Measurements from ENCODE around the gene IRAK2. TPM values are rescaled to one million over a fixed set of nuclear protein-coding genes. Genes with fewer than 3 reads are reported as not detected.
A peak's percentile ranks its signal among the peaks of the same experiment; 100 is the strongest.

IRAK2 gene
- polyA plus RNA-seq, 10 donors: 0.51 to 0.83 (median 0.71) TPM

- no peak for DNase-seq
Measured at GRCh38 chr3:10188804-10189556, 24.3 kb downstream of the IRAK2 start.

DNA sequence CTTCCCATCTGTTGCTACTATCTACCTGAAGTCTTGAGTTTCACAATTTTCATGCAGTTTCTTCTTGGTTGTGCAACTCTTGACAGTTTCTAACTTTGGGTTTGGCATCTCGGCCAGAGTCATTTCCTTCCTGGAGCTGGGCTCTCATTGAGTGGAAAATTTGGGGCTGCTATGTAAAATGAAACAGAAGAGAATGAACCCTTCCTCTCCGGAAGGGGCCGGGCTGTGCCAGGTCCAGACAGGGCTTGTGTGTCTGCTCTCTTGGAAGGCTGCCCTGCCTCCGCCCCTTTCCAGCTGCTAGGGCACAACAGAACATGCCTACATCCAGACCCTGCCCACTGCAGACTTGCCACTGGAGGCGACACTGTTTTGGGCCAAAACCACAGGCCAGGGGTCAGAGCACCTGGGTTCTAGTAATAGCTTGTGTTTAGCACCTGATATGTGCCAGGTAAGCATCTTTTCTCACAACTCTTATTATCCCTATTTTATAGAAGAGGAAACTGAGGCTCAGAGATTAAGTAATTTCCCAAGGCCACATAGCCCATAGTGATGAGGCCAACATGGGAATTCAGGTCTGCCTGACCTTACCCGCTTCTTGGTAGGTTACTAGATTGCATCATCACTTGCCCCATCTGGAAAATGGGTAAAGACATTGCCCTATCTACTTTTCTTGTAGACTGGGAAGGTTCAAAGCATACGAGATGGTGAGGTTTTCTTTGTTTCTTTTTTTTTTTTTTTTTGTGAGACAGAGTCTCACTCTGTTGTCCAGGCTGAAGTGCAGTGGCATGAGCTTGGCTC is 25.0 kb downstream of the IRAK2 start:
- DNase-seq: peak in 2 of 3 donors; percentile 71 to 82

GRCh38 chr3:10192953-10193691 is 28.4 kb downstream of the IRAK2 start:
- DNase-seq: peak in 1 of 3 donors; percentile 75

DNA sequence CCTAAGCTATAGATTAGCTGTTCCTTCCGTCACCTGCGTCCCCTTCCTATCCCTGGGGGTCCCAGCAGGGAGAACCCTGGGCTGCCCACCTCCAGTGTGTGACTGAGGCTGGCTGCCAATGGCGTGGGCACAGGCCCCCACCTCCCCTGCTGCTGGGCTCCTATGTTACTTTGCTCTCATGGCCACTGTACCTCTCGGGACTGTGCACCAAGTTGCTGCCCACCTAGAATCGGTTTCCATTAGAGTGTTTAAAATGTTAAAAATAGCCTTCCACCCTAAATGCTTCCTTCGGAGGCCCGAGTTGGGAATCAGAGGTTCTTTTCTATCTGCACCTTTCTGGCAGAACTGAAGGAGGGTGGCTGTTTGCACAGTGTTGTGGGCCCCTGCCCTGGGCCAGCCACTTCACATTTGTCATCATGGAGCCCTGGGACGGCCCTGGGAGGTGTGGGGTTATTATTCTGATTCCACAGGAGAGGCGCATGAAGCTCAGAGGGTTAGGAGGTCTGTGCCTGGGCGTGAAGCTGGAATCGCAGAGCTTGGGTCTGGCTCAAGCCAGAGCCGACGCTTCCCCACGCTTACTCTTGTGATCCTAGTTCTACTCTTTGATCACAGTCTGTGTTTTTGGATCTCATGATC is 29.1 kb downstream of the IRAK2 start:
- no peak for DNase-seq

DNA sequence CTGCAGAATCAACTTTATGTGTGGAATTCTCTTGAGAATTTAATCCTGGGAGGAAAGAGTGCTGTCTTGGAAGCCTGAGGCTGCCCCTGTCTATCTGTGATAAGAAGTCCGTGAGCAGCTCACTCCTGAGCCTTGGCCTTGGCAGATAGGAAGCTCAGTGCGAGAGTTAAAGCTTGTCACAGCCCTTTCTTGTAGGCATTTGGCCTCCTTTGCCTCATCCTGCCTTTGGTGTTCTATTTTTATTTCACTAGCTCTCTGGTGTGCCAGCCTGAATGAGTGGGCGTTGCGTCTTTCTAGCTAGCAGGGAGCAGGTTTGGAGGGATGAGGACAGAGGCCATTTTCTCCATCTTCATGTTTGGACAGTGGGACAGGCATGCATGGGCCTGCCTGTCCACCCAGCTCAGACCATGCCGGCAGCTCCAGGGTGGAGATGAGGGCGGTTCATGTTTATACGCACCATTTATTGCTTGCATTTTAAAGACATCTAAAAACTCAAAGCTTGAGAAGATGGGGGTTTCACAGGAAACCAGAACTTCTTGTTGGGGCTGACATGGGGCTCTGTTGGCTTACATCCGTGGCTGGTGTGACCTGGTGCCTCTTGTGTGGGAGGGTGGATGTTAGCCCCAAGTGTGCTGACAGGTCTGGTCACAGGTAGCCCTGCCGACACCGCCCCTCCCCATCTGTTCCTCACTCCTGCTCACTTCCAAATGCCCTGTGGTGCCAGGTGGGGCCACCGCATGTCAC is 29.8 kb downstream of the IRAK2 start:
- DNase-seq: no peak

GRCh38 chr3:10195366-10196089 is 30.8 kb downstream of the IRAK2 start:
- DNase-seq: no peak

- peak; percentile 51 to 66 (median 58) for DNase-seq
Measured at GRCh38 chr3:10196389-10197052, 31.8 kb downstream of the IRAK2 start.

- no peak for DNase-seq
Measured at GRCh38 chr3:10198226-10198625, 33.5 kb downstream of the IRAK2 start.

- DNase-seq: peak in 1 of 3 donors; percentile 30
Measured at GRCh38 chr3:10198761-10199649, 34.3 kb downstream of the IRAK2 start.

DNA sequence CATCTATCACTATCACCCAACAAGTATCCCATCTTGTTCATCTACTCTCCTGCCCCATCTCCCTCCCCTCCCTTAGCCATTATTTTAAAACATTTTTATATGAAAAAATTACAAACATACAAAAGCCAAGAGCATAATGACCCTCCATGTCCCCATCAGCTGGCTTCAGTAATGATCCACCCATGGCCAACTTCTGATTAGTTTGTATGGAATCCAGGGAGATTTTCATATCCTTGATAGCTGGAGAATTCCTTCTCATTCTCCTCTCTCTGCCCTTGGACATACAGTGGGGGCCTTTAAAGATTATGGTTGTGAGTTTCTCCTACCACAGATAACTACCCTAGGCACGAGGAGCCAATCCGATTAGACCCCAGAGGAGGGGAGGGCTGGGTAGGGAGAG is 40.2 kb downstream of the IRAK2 start:
- DNase-seq: no peak

DNA sequence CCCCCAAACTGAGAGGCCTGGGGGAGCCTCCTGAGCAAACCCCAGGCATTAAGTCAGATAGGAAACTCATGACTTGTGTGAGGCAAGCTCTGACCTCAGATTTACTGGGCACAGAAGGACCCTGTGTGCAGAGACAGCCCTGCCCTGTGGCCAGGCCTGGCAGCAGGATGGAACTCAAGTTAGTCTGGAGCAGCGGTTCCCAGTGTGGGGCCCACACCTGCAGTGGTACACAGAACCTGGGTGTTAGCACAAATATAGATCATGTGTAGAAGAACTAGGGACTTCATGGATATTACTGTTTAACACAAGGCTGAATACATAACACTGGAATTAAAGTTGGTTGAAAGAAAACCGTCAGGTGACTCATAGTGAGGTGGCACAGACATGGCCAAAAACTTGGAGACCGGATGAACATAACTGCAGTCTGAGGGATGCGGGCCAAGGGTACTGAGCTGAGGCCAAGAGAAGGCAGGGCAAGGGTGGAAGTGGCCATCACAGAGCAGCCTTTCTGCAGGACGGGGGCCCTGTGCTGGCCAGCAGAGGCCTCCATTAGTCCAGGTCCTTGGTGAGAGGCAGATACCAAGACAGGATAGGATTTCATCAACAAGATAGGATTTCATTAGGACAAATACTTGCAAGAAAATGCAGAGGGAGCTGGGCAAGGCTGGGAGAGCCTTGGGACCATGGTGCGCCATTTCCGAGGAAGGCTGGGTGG is 40.9 kb downstream of the IRAK2 start:
- peak in 1 of 3 donors; percentile 71 for DNase-seq

- DNase-seq: no peak
Measured at GRCh38 chr3:10206166-10206511, 41.4 kb downstream of the IRAK2 start.

DNA sequence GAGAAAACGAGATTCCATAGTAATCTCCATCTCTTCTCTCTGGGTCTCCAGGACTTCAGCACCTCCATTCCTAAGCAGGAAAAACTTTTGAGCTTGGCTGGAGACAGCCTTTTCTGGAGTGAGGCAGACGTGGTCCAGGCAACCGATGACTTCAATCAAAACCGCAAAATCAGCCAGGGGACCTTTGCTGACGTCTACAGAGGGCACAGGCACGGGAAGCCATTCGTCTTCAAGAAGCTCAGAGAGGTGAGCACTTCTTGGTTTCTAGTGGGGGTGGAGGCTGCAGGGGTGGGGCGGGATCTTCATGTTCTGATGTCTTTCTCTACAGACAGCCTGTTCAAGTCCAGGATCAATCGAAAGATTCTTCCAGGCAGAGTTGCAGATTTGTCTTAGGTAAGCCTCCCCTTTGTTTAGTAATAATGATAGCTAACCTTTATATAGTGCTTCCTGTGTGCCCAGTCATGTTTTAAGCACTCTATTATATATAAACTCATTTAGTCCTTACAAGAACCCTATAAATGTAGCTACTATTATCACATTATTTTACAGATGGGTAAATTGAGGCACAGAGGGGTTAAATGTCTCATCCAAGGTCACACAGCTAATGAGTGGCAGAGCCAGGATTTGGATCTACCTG is 48.6 kb downstream of the IRAK2 start:
- no peak for DNase-seq

- no peak for DNase-seq
Measured at GRCh38 chr3:10215578-10216368, 51.1 kb downstream of the IRAK2 start.

DNA sequence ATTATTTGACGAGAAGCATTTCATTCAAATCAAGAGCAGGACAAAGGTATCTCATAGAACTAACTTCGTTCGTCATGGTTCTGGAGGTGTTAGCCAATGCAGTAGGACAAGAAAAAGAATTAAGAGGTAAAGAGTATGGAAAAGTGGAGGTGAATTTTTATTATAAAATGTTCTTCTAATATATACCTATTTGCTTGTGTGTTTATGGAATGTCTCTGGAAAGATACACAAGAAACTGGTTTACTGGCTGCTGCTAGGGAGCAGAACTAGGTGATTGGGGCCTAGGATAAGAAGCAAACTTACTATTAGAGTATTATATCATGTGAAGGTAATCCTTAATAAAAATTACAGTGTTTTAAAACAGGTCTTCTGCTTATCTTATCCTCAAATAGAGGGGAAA is 52.6 kb downstream of the IRAK2 start:
- DNase-seq: no peak

- DNase-seq: no peak
Measured at GRCh38 chr3:10219737-10220136, 55.0 kb downstream of the IRAK2 start.

Data from muscle of back (tissue), 11 donors.